SK-N-SH (cell line): ENCODE results near the gene TEX44. TPM values are rescaled to one million over a fixed set of nuclear protein-coding genes. Genes with fewer than 3 reads are reported as not detected.

Source experiments
- CTCF ChIA-PET: fragments of 300-600, 350-600 bp; formaldehyde crosslinking; extraction: SDS; loops from one replicate; lab custom pipeline; 2021; lab: Yijun Ruan, JAX
- POLR2A ChIA-PET: fragments of 350-600 bp; sonication (Branson Sonifier 250); formaldehyde crosslinking; extraction: SDS; loops from one replicate; lab custom pipeline; 2020; ENCODE audit warnings: antibody characterized with exemption, inconsistent platforms; lab: Yijun Ruan, JAX
- DNase-seq: peaks from one replicate; pipeline ENCODE4 v3.0.0; 2012
- H2AFZ ChIP-seq: fragments of 200-600 bp; sonication (generic); 2 replicates; pipeline ENCODE4 v1.8.1; 2016; ENCODE audit warnings: antibody characterized with exemption, mild to moderate bottlenecking, low read depth
- H3F3A ChIP-seq: fragments of 200-600 bp; sonication (generic); replicated peaks from 2 replicates; pipeline ENCODE3; 2016; ENCODE audit warnings: antibody characterized with exemption, mild to moderate bottlenecking; ENCODE audit not compliant: insufficient read depth
- H3K27ac ChIP-seq, 2 experiments: fragments of 200-500 bp in 1 of 2; fragments of 200-600 bp in 1 of 2; sonication (Bioruptor generic) in 1 of 2; sonication (generic), shearing (Covaris generic) in 1 of 2; 2 replicates each; pipeline versions ENCODE4 v1.5.1 to v1.6.1; 2014 to 2016; ENCODE audit warnings: low read depth in 2 of 2, inconsistent platforms in 1 of 2, low read length in 1 of 2, mild to moderate bottlenecking in 1 of 2, mixed read lengths in 1 of 2
- H3K27me3 ChIP-seq: fragments of 200-600 bp; sonication (generic), shearing (Covaris generic); 2 replicates; pipeline ENCODE4 v1.6.1; 2016; ENCODE audit warnings: mixed run types; ENCODE audit not compliant: insufficient read depth
- H3K36me3 ChIP-seq, 2 experiments: fragments of 200-500 bp in 1 of 2; fragments of 200-600 bp in 1 of 2; sonication (Bioruptor generic) in 1 of 2; sonication (generic) in 1 of 2; replicated peaks in 1 of 2; 2 replicates each; pipeline versions ENCODE3 to v1.5.1; 2014 to 2016; ENCODE audit warnings: low read length in 1 of 2, mild to moderate bottlenecking in 1 of 2; ENCODE audit not compliant: insufficient read depth in 2 of 2, control insufficient read depth in 1 of 2
- H3K4me1 ChIP-seq, 2 experiments: fragments of 200-500 bp in 1 of 2; fragments of 200-600 bp in 1 of 2; sonication (Bioruptor generic) in 1 of 2; sonication (generic), shearing (Covaris generic) in 1 of 2; 2 replicates each; pipeline versions ENCODE4 v1.5.1 to v1.6.1; 2014 to 2016; ENCODE audit warnings: low read depth in 1 of 2, low read length in 1 of 2, mixed run types in 1 of 2; ENCODE audit not compliant: insufficient read depth in 2 of 2, control insufficient read depth in 1 of 2
- H3K4me2 ChIP-seq: fragments of 200-600 bp; sonication (generic), shearing (Covaris generic); 2 replicates; pipeline ENCODE4 v1.6.1; 2017; ENCODE audit warnings: mixed run types
- H3K4me3 ChIP-seq, 2 experiments: fragments of 200-500 bp in 1 of 2; fragments of 200-600 bp in 1 of 2; sonication (Bioruptor generic) in 1 of 2; sonication (generic), shearing (Covaris generic) in 1 of 2; 2 replicates each; pipeline versions ENCODE4 v1.5.1 to v1.8.1; 2014 to 2016; ENCODE audit warnings: low read depth in 2 of 2, inconsistent platforms in 1 of 2, low read length in 1 of 2, mild to moderate bottlenecking in 1 of 2, mixed read lengths in 1 of 2, moderate library complexity in 1 of 2
- H3K79me2 ChIP-seq: fragments of 200-600 bp; sonication (generic); 2 replicates; pipeline ENCODE4 v1.8.1; 2017; ENCODE audit warnings: mild to moderate bottlenecking; ENCODE audit not compliant: insufficient read depth
- H3K9ac ChIP-seq: fragments of 200-600 bp; sonication (generic); 2 replicates; pipeline ENCODE4 v1.6.1; 2017; ENCODE audit warnings: mixed run types
- H3K9me2 ChIP-seq: fragments of 200-600 bp; sonication (generic); 2 replicates; pipeline ENCODE4 v1.6.1; 2017; ENCODE audit warnings: mixed run types
- H3K9me3 ChIP-seq: fragments of 200-600 bp; sonication (generic); 2 replicates; pipeline ENCODE4 v1.6.1; 2017; ENCODE audit warnings: mixed run types, mild to moderate bottlenecking, moderate library complexity
- H4K20me1 ChIP-seq: fragments of 200-600 bp; sonication (generic); 2 replicates; pipeline ENCODE4 v1.6.1; 2017; ENCODE audit warnings: mild to moderate bottlenecking, mixed run types; ENCODE audit not compliant: insufficient read depth
- EZH2phosphoT487 ChIP-seq: fragments of 200-600 bp; sonication (generic); IDR thresholded peaks from 2 replicates; pipeline ENCODE4 v1.6.1; 2017; ENCODE audit warnings: low read depth, mixed run types, mild to moderate bottlenecking, antibody characterized with exemption, moderate library complexity, borderline replicate concordance
- FOXJ3 ChIP-seq: sonication (generic); formaldehyde crosslinking; IDR thresholded peaks from 2 replicates; pipeline ENCODE4 v1.5.1; 2020; ENCODE audit warnings: mild to moderate bottlenecking, missing genetic modification reagents
- GABPA ChIP-seq: IDR thresholded peaks from 2 replicates; pipeline ENCODE4 v1.4.0; 2012; ENCODE audit warnings: low read depth, mild to moderate bottlenecking
- GATA2 ChIP-seq: sonication (generic); formaldehyde crosslinking; IDR thresholded peaks from 2 replicates; pipeline ENCODE4 v1.5.0; 2020; ENCODE audit warnings: mild to moderate bottlenecking, missing genetic modification reagents
- NFIC ChIP-seq: IDR thresholded peaks from 2 replicates; pipeline ENCODE4 v1.4.0; 2012; ENCODE audit warnings: borderline replicate concordance
- NRF1 ChIP-seq: IDR thresholded peaks from 2 replicates; pipeline ENCODE4 v1.6.1; 2012; ENCODE audit warnings: low read depth, mild to moderate bottlenecking, low read length
- RAD21 ChIP-seq: IDR thresholded peaks from 2 replicates; pipeline ENCODE4 v1.6.1; 2012; ENCODE audit warnings: mild to moderate bottlenecking, low read length
- RCOR1 ChIP-seq: fragments of 150-350 bp; IDR thresholded peaks from 2 replicates; pipeline ENCODE4 v1.6.1; 2017; ENCODE audit warnings: antibody characterized with exemption, low read length
- RXRA ChIP-seq: IDR thresholded peaks from 2 replicates; pipeline ENCODE4 v1.4.0; 2012; ENCODE audit warnings: low read depth, mild to moderate bottlenecking, borderline replicate concordance
- SIN3A ChIP-seq: IDR thresholded peaks from 2 replicates; pipeline ENCODE4 v1.6.1; 2012; ENCODE audit warnings: low read depth, mild to moderate bottlenecking, low read length, moderate library complexity, borderline replicate concordance
- SMC3 ChIP-seq: IDR thresholded peaks from 2 replicates; pipeline ENCODE4 v1.6.1; 2012; ENCODE audit warnings: low read depth, low read length, improper control_type of control experiment
- TAF1 ChIP-seq: IDR thresholded peaks from 2 replicates; pipeline ENCODE4 v1.6.1; 2012; ENCODE audit warnings: low read depth, mild to moderate bottlenecking, low read length, moderate library complexity, borderline replicate concordance
- TEAD4 ChIP-seq: IDR thresholded peaks from 2 replicates; pipeline ENCODE4 v1.4.0; 2012; ENCODE audit warnings: mild to moderate bottlenecking, borderline replicate concordance; ENCODE audit not compliant: insufficient read depth
- YY1 ChIP-seq: IDR thresholded peaks from 2 replicates; pipeline ENCODE4 v1.4.0; 2012; ENCODE audit warnings: low read depth, mild to moderate bottlenecking
- WGBS: methylation state at CpG from one replicate; pipeline ENCODE4 v1.1.6; 2017; ENCODE audit warnings: low lambda C conversion rate; 5-methylcytosine and 5-hydroxymethylcytosine counted together
- polyA plus RNA-seq, 3 experiments: library from polyadenylated mRNA; depleted of rRNA; stranded (reverse); fragments of >200 nt; gene quantifications; 2 replicates each; pipeline ENCODE4 v1.2.3, GENCODE V29; 2012
- TF ChIP-seq, protein P1 (sequence below): IDR thresholded peaks from 2 replicates; pipeline ENCODE4 v1.4.0; 2012; ENCODE audit warnings: low read depth, borderline replicate concordance
- TF ChIP-seq, protein P2 (sequence below): IDR thresholded peaks from 2 replicates; pipeline ENCODE4 v1.4.0; 2012; ENCODE audit warnings: low read depth, borderline replicate concordance
- TF ChIP-seq, protein P3 (sequence below): fragments of 150-350 bp; IDR thresholded peaks from 2 replicates; pipeline ENCODE4 v1.6.1; 2017; ENCODE audit warnings: antibody characterized with exemption, low read length, low read depth, borderline replicate concordance
- TF ChIP-seq, protein P4 (sequence below): IDR thresholded peaks from 2 replicates; pipeline ENCODE4; 2012

Gene TEX44
- polyA plus RNA-seq, 1 of the 3 experiments (the other 2 are of a cell fraction), result not detected

DNA sequence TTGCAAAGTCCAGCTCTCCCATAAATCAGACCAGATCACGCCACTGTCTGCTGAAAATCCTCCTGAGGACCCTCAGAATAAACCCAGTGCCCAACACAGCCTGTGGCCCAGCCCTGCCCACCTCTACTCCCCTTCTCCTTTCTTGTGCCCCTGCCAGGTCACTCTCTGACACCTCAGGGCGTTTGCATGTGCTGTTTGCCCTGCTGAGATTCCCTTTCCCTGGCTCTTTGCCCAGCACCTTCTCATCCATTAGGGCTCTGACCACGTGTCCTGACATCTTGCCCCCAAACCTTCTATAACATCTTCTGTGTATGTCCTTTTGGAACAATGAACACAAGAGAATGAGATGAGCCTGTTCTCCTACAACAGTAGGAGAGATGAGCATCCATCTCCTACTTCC is 43.9 kb upstream of the TEX44 start:
- no peak overlapping the region for H3K4me2 ChIP-seq
- no peaks in the 10 kb centered on the region for H3K79me2 ChIP-seq
- H2AFZ ChIP-seq, result no peak overlapping the region
- no peak overlapping the region for H3K9ac ChIP-seq
- no peak for TF ChIP-seq GATA2 (CRISPR knock-in tag)
- no peak for TF ChIP-seq RAD21
- TF ChIP-seq EZH2phosphoT487, result no peak
- TF ChIP-seq TEAD4, result no peak
- no peak for TF ChIP-seq RXRA
- no peak for TF ChIP-seq NRF1
- no peak for TF ChIP-seq GABPA
- CTCF ChIA-PET, result interaction anchor here (0.7 to 1.7 kb wide), 2 partner anchors 10 to 31 kb away, joined by 3 to 5 read pairs; no protein-coding TSS in a partner anchor
- H3K27ac ChIP-seq, result no peak overlapping the region
- no peaks in the 10 kb centered on the region for H3K27me3 ChIP-seq
- 43% methylated on average over 3 of the region's 3 CpGs for WGBS
- DNase-seq, result no peak
- no peak overlapping the region for H3K4me3 ChIP-seq
- POLR2A ChIA-PET, result no interaction called here
- no peaks in the 10 kb centered on the region for H3K36me3 ChIP-seq
- no peaks in the 10 kb centered on the region for H3F3A ChIP-seq
- peaks cover 0 to 6% of the 10 kb centered on the region in 2 experiments; a peak in 1 of 4 replicates for H3K4me1 ChIP-seq
- H3K9me3 ChIP-seq, result 0 out of 2 replicates have a peak, but pooled peaks cover 9% of the 10 kb centered on the region
- H4K20me1 ChIP-seq, result no peaks in the 10 kb centered on the region
- H3K9me2 ChIP-seq, result no peaks in the 10 kb centered on the region

DNA sequence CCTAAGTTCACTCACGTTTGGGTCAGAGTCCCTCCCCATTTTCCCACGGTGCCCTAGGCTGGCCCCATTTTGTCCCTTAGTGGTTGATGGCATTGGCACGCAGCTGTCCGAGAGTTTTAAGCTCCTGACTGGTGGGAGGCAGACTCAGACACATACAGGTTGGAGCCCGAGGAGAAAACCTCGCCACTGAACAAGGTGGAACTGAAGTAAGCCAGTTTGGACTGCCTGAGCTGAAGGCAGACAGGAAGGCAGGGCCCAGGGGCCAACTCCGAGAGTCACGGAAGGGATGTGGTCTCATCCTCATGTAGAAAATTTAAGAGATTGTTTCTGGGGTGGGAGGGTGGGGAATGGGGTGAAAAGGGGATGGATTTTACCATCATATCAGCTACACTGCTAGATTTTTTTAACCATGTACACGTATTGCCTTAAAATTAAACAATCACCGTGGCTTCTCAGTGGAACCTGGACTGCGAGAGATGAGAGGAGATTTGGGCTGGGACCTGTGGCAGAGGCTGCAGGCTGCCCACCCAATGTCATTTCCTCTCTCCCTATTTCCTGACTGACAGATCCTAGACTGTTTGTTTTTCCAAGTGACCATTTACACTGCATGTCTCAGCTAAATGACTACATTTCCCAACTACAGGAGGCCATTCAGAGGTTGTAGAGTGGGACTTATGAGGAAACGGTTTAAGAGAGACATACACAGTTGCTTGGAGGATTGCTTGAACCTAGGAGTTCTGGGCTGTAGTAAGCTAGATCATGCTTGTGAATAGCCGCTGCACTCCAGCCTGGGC is 43.0 kb upstream of the TEX44 start:
- Histone ChIP-seq H3K9me2 (no peaks in the 10 kb centered on the region), H3K9ac (no peak overlapping the region), H3F3A (no peaks in the 10 kb centered on the region), H3K4me2 (no peak overlapping the region), H2AFZ (no peak overlapping the region), H4K20me1 (no peaks in the 10 kb centered on the region), H3K36me3 (no peaks in the 10 kb centered on the region), H3K4me3 (no peak overlapping the region), H3K9me3 (0 out of 2 replicates have a peak, but pooled peaks cover 9% of the 10 kb centered on the region), H3K27me3 (no peaks in the 10 kb centered on the region), H3K27ac (no peak overlapping the region), H3K79me2 (no peaks in the 10 kb centered on the region), H3K4me1 (peaks cover 0 to 6% of the 10 kb centered on the region in 2 experiments; a peak in 1 of 4 replicates)
- ChIA-PET POLR2A (no interaction called here), CTCF (interaction anchor here (0.7 to 1.9 kb wide), 4 partner anchors 9 to 32 kb away, joined by 3 to 7 read pairs (median 4); no protein-coding TSS in a partner anchor)
- DNase-seq, result no peak
- 61% methylated on average over 13 of the region's 13 CpGs for WGBS
- TF ChIP-seq NFIC (no peak), EZH2phosphoT487 (no peak), GABPA (no peak), YY1 (no peak), SIN3A (no peak), SMC3 (no peak), RAD21 (no peak), GATA2 (CRISPR knock-in tag) (no peak), FOXJ3 (CRISPR knock-in tag) (no peak), RCOR1 (no peak), RXRA (no peak), TAF1 (no peak)
- TF ChIP-seq, protein P1, sequence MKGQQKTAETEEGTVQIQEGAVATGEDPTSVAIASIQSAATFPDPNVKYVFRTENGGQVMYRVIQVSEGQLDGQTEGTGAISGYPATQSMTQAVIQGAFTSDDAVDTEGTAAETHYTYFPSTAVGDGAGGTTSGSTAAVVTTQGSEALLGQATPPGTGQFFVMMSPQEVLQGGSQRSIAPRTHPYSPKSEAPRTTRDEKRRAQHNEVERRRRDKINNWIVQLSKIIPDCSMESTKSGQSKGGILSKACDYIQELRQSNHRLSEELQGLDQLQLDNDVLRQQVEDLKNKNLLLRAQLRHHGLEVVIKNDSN, result no peak
- TF ChIP-seq, protein P2, sequence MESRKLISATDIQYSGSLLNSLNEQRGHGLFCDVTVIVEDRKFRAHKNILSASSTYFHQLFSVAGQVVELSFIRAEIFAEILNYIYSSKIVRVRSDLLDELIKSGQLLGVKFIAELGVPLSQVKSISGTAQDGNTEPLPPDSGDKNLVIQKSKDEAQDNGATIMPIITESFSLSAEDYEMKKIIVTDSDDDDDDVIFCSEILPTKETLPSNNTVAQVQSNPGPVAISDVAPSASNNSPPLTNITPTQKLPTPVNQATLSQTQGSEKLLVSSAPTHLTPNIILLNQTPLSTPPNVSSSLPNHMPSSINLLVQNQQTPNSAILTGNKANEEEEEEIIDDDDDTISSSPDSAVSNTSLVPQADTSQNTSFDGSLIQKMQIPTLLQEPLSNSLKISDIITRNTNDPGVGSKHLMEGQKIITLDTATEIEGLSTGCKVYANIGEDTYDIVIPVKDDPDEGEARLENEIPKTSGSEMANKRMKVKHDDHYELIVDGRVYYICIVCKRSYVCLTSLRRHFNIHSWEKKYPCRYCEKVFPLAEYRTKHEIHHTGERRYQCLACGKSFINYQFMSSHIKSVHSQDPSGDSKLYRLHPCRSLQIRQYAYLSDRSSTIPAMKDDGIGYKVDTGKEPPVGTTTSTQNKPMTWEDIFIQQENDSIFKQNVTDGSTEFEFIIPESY, result no peak
- TF ChIP-seq, protein P3, sequence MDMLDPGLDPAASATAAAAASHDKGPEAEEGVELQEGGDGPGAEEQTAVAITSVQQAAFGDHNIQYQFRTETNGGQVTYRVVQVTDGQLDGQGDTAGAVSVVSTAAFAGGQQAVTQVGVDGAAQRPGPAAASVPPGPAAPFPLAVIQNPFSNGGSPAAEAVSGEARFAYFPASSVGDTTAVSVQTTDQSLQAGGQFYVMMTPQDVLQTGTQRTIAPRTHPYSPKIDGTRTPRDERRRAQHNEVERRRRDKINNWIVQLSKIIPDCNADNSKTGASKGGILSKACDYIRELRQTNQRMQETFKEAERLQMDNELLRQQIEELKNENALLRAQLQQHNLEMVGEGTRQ, result no peak
- TF ChIP-seq, protein P4, sequence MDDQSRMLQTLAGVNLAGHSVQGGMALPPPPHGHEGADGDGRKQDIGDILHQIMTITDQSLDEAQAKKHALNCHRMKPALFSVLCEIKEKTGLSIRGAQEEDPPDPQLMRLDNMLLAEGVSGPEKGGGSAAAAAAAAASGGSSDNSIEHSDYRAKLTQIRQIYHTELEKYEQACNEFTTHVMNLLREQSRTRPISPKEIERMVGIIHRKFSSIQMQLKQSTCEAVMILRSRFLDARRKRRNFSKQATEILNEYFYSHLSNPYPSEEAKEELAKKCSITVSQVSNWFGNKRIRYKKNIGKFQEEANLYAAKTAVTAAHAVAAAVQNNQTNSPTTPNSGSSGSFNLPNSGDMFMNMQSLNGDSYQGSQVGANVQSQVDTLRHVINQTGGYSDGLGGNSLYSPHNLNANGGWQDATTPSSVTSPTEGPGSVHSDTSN, result no peak
